IMR-90 (cell line): ENCODE data around the gene PELI1. TPM values are rescaled to one million over a fixed set of nuclear protein-coding genes. Genes with fewer than 3 reads are reported as not detected.

Source experiments
- ATAC-seq: fragments of 200-7000 bp; cut with Tn5 transposase; 2 replicates; pipeline ENCODE4 v1.9.1; 2020; ENCODE audit warnings: low read depth, mild to moderate bottlenecking, moderate library complexity
- BruUV-seq: library from RNA; stranded (reverse); fragments of 400-500 nt; replicated peaks from 2 replicates; lab custom pipeline; 2021; lab: Mats Ljungman, UMichigan
- CTCF ChIA-PET: fragments of 300-600 bp; formaldehyde crosslinking; extraction: SDS; loops from one replicate; lab custom pipeline; 2021; ENCODE audit warnings: antibody characterized with exemption; lab: Yijun Ruan, JAX
- POLR2A ChIA-PET: fragments of 300-600 bp; sonication (Branson Sonifier 250); formaldehyde crosslinking; loops from one replicate; lab custom pipeline; 2022; ENCODE audit warnings: antibody characterized with exemption; ENCODE audit not compliant: unreplicated experiment; lab: Charles Lee
- DNase-seq: peaks from one replicate; pipeline ENCODE4 v3.0.0; 2013
- H2AFZ ChIP-seq: replicated peaks from 2 replicates; pipeline ENCODE3; 2013; ENCODE audit warnings: low read length, mild to moderate bottlenecking; ENCODE audit not compliant: poor library complexity
- H2AK5ac ChIP-seq: 2 replicates; pipeline ENCODE4 v1.6.1; 2013; ENCODE audit warnings: low read depth, low read length, inconsistent platforms
- H2AK9ac ChIP-seq: replicated peaks from 2 replicates; pipeline ENCODE3; 2013; ENCODE audit warnings: mild to moderate bottlenecking, low read depth, low read length, moderate library complexity; ENCODE audit not compliant: poor library complexity
- H2BK120ac ChIP-seq: 2 replicates; pipeline ENCODE4 v1.6.1; 2013; ENCODE audit warnings: low read depth, low read length, inconsistent platforms
- H2BK15ac ChIP-seq: 3 replicates; pipeline ENCODE4 v1.6.1; 2013; ENCODE audit warnings: low read depth, low read length, inconsistent platforms
- H2BK20ac ChIP-seq: 2 replicates; pipeline ENCODE4 v1.6.1; 2013; ENCODE audit warnings: low read depth, mild to moderate bottlenecking, inconsistent platforms, low read length, moderate library complexity
- H2BK5ac ChIP-seq: 2 replicates; pipeline ENCODE4 v1.6.1; 2013; ENCODE audit warnings: mild to moderate bottlenecking, low read depth, low read length, inconsistent platforms; ENCODE audit not compliant: poor library complexity, severe bottlenecking
- H3K14ac ChIP-seq: replicated peaks from 2 replicates; pipeline ENCODE4 v1.6.1; 2013; ENCODE audit warnings: low read depth, low read length, inconsistent platforms
- H3K18ac ChIP-seq: 2 replicates; pipeline ENCODE4 v1.6.1; 2013; ENCODE audit warnings: low read depth, low read length, control low read depth
- H3K23ac ChIP-seq: 2 replicates; pipeline ENCODE4 v1.6.1; 2013; ENCODE audit warnings: low read depth, low read length, inconsistent platforms
- H3K27ac ChIP-seq: 2 replicates; pipeline ENCODE4 v1.5.1; 2013; ENCODE audit warnings: mild to moderate bottlenecking, control low read depth, low read length; ENCODE audit not compliant: insufficient read depth
- H3K27me3 ChIP-seq: 2 replicates; pipeline ENCODE4 v1.6.1; 2013; ENCODE audit warnings: low read length; ENCODE audit not compliant: control insufficient read depth, insufficient read depth
- H3K36me3 ChIP-seq: 2 replicates; pipeline ENCODE4 v1.6.1; 2013; ENCODE audit warnings: low read length, mixed read lengths; ENCODE audit not compliant: control insufficient read depth, insufficient read depth
- H3K4ac ChIP-seq: 2 replicates; pipeline ENCODE4 v1.6.1; 2013; ENCODE audit warnings: low read depth, low read length, inconsistent platforms
- H3K4me1 ChIP-seq: 2 replicates; pipeline ENCODE4 v1.6.1; 2013; ENCODE audit warnings: low read length, mixed read lengths; ENCODE audit not compliant: control insufficient read depth, insufficient read depth
- H3K4me2 ChIP-seq: 2 replicates; pipeline ENCODE4 v1.6.1; 2013; ENCODE audit warnings: low read depth, mild to moderate bottlenecking, control low read depth, low read length, moderate library complexity
- H3K4me3 ChIP-seq: 2 replicates; pipeline ENCODE4 v1.5.1; 2013; ENCODE audit warnings: low read depth, mild to moderate bottlenecking, control low read depth, low read length, moderate library complexity; ENCODE audit not compliant: insufficient read depth
- H3K56ac ChIP-seq: 2 replicates; pipeline ENCODE4 v1.6.1; 2013; ENCODE audit warnings: low read length, inconsistent platforms; ENCODE audit not compliant: insufficient read depth; ENCODE audit errors: extremely low read depth
- H3K79me1 ChIP-seq, 2 experiments: 2 replicates each; pipeline ENCODE4 v1.6.1; 2013; ENCODE audit warnings: low read length in 2 of 2, inconsistent platforms in 1 of 2, low read depth in 1 of 2
- H3K9ac ChIP-seq: 2 replicates; pipeline ENCODE4 v1.6.1; 2013; ENCODE audit warnings: low read depth, low read length, control low read depth
- H3K9me1 ChIP-seq: 2 replicates; pipeline ENCODE4 v1.6.1; 2013; ENCODE audit warnings: low read length, inconsistent platforms; ENCODE audit not compliant: insufficient read depth
- H3K9me3 ChIP-seq: 2 replicates; pipeline ENCODE4 v1.6.1; 2013; ENCODE audit warnings: low read length; ENCODE audit not compliant: control insufficient read depth, insufficient read depth
- H4K20me1 ChIP-seq: 2 replicates; pipeline ENCODE4 v1.6.1; 2013; ENCODE audit warnings: low read length, inconsistent platforms; ENCODE audit not compliant: insufficient read depth
- H4K5ac ChIP-seq: 2 replicates; pipeline ENCODE4 v1.6.1; 2013; ENCODE audit warnings: mild to moderate bottlenecking, low read depth, low read length, control low read depth
- H4K8ac ChIP-seq, 2 experiments: 2 replicates each; pipeline ENCODE4 v1.6.1; 2013; ENCODE audit warnings: low read depth in 2 of 2, low read length in 2 of 2, control low read depth in 1 of 2, inconsistent platforms in 1 of 2
- H4K91ac ChIP-seq: 2 replicates; pipeline ENCODE4 v1.6.1; 2013; ENCODE audit warnings: low read depth, low read length, inconsistent platforms; ENCODE audit not compliant: insufficient read depth
- MAZ ChIP-seq: IDR thresholded peaks from 2 replicates; pipeline ENCODE4 v1.6.1; 2012; ENCODE audit warnings: low read depth, mild to moderate bottlenecking, low read length, improper control_type of control experiment, moderate library complexity, borderline replicate concordance
- MXI1 ChIP-seq: IDR thresholded peaks from 2 replicates; pipeline ENCODE4 v1.6.1; 2012; ENCODE audit warnings: low read depth, mild to moderate bottlenecking, low read length, moderate library complexity, borderline replicate concordance
- NFE2L2 ChIP-seq: fragments of 150-350 bp; IDR thresholded peaks from 2 replicates; pipeline ENCODE4 v1.6.1; 2016; ENCODE audit warnings: low read depth, mild to moderate bottlenecking, low read length
- POLR2A ChIP-seq: IDR thresholded peaks from 2 replicates; pipeline ENCODE4 v1.6.1; 2012; ENCODE audit warnings: mild to moderate bottlenecking, low read depth, low read length
- WGBS, 2 experiments: methylation state at CpG; one replicate each; pipeline versions ENCODE4 v1.1.5 to v1.1.7; 2013; ENCODE audit warnings: missing lambda C conversion rate in 2 of 2; ENCODE audit not compliant: insufficient read length in 1 of 2; ENCODE audit errors: extremely low coverage in 2 of 2; 5-methylcytosine and 5-hydroxymethylcytosine counted together
- dilution Hi-C: fragments of 300-500 bp; cut with HindIII; formaldehyde crosslinking; loops from one replicate; pipeline ENCODE4 v1.14.3; 2018; ENCODE audit warnings: low sequenced_read_pairs; ENCODE audit not compliant: unreplicated experiment
- in situ Hi-C: fragments of 300-500 bp; cut with MboI; formaldehyde crosslinking; loops from 3 replicates; pipeline ENCODE4 v1.14.3; 2019; ENCODE audit warnings: low sequenced_read_pairs, inconsistent platforms, mixed read lengths
- intact Hi-C: fragments of 100-400 bp; cut with micrococcal nuclease; formaldehyde crosslinking; loops from 2 replicates; pipeline ENCODE4 v1.10.0; 2022
- polyA plus RNA-seq, 3 experiments: library from polyadenylated mRNA; depleted of rRNA; stranded (reverse); fragments of >200 nt; gene quantifications; 2 replicates each; pipeline ENCODE4 v1.2.3, GENCODE V29; 2012; ENCODE audit warnings: low replicate concordance in 1 of 3
- total RNA-seq: library from RNA; depleted of rRNA; stranded (reverse); fragments of >200 nt; gene quantifications from 2 replicates; pipeline ENCODE4 v1.2.3, GENCODE V29; 2012
- TF ChIP-seq, protein P1 (sequence below): fragments of 150-350 bp; IDR thresholded peaks from 2 replicates; pipeline ENCODE4 v1.6.1; 2017; ENCODE audit warnings: mild to moderate bottlenecking, antibody characterized with exemption, low read length, low read depth

Gene PELI1
- total and polyA plus RNA-seq, 2 of the 4 experiments (the other 2 are of a cell fraction) = 2.2 to 2.5 TPM

DNA sequence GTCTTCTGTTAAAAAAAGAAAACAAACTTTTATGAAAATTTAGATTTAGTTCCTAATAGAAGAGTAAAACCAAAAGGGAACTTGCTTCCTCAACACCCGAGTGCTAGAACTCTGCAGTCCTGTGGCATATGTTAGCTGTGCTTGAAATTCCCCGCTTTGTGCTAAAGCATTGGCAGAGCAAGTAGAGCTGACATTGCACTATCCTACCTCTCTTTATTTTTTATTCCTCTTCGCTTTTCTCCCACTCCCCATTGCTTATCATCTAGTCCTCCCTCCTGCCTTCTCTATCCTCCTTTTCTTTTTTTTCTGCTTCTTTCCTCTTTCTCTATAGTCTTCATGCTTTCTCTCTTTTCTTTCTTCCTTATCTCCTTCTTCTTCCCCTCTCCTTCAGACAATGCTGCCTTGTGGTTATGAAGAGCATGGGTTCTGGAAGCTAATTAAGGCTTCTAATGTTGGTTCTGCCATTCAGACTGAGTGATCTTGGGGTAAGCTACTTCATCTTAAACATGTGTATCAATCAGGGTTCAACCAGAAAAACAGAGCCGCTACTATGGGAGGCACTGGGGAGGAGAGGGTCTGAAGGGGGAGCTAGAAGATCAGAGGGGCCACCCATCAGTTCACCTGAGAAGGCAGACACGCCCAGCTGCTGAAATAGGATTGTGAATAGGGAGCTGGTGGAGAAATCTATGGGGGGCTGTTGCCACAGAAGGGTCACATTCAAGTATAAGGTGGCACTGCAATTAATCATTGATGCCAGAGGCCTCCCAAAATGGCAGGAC is 31.4 kb upstream of the PELI1 start:
- no peak overlapping the region for H3K4ac ChIP-seq
- H3K9me3 ChIP-seq = no peaks in the 10 kb centered on the region
- H3K23ac ChIP-seq = no peak overlapping the region
- CTCF ChIA-PET = no interaction called here
- H4K8ac ChIP-seq = no peak overlapping the region
- no peaks in the 10 kb centered on the region; the same call in 1 of the 2 replicates for H3K9me1 ChIP-seq
- DNase-seq = no peak
- H4K91ac ChIP-seq = no peak overlapping the region
- no peak for ATAC-seq
- H3K4me2 ChIP-seq = no peak overlapping the region
- no peak overlapping the region for H2BK20ac ChIP-seq
- POLR2A ChIA-PET = no interaction called here
- H3K79me1 ChIP-seq = no peaks in the 10 kb centered on the region
- intact Hi-C loops = no loop called here
- H2BK15ac ChIP-seq = no peak overlapping the region
- H2BK5ac ChIP-seq = no peak overlapping the region
- peaks cover 15% of the 10 kb centered on the region for H3K27me3 ChIP-seq
- in situ Hi-C loops = no loop called here
- no peaks in the 10 kb centered on the region for H3K36me3 ChIP-seq
- H3K4me3 ChIP-seq = no peak overlapping the region
- H3K56ac ChIP-seq = no peak overlapping the region
- H2AK5ac ChIP-seq = no peak overlapping the region
- no peak overlapping the region for H4K5ac ChIP-seq
- no TSS peak for BruUV-seq
- no peak overlapping the region for H2AFZ ChIP-seq
- no peak overlapping the region for H2BK120ac ChIP-seq
- TF ChIP-seq MXI1 = no peak
- TF ChIP-seq, protein P1, sequence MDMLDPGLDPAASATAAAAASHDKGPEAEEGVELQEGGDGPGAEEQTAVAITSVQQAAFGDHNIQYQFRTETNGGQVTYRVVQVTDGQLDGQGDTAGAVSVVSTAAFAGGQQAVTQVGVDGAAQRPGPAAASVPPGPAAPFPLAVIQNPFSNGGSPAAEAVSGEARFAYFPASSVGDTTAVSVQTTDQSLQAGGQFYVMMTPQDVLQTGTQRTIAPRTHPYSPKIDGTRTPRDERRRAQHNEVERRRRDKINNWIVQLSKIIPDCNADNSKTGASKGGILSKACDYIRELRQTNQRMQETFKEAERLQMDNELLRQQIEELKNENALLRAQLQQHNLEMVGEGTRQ = no peak
- no peak for TF ChIP-seq NFE2L2
- no peak for TF ChIP-seq MAZ
- TF ChIP-seq POLR2A = no peak
- dilution Hi-C loops = no loop called here
- 86% methylated on average over 3 of the region's 5 CpGs; no CpG with 5 or more reads in 1 of the 2 experiments for WGBS, 2 experiments
- H3K27ac ChIP-seq = no peak overlapping the region
- no peak overlapping the region for H3K9ac ChIP-seq
- no peak overlapping the region for H3K18ac ChIP-seq
- no peaks in the 10 kb centered on the region for H3K4me1 ChIP-seq
- no peak overlapping the region for H2AK9ac ChIP-seq
- no peak overlapping the region for H3K14ac ChIP-seq
- no peaks in the 10 kb centered on the region for H4K20me1 ChIP-seq
